22Rv1 (cell line): ENCODE measurements around the gene ACSS3.

Experiments
- CTCF ChIP-seq: fragments of 450-650 bp; IDR thresholded peaks from 2 replicates; pipeline ENCODE4 v1.5.1; 2017; ENCODE audit warnings: mild to moderate bottlenecking
- ZFX ChIP-seq: fragments of 450-650 bp; IDR thresholded peaks from 2 replicates; pipeline ENCODE4 v1.6.1; 2017; ENCODE audit warnings: antibody characterized with exemption, borderline replicate concordance

GRCh38 chr12:81161680-81162079, 83.8 kb downstream of the ACSS3 start:
- no peak for TF ChIP-seq CTCF
- no peak for TF ChIP-seq ZFX
